Activated T-cell treated with anti-CD3 and anti-CD28 coated beads for 24 hours (primary cell): Measurements from ENCODE around the gene CALY.
"Not testable (repeated sequence)": the region's sequence is repeated elsewhere in the genome, so short reads cannot be mapped to it uniquely, and the experiment has no call there.

Source experiments
- DNase-seq: peaks from one replicate; pipeline ENCODE4 v3.0.0-alpha.2; 2020; ENCODE audit warnings: low read depth

The CALY gene

DNA sequence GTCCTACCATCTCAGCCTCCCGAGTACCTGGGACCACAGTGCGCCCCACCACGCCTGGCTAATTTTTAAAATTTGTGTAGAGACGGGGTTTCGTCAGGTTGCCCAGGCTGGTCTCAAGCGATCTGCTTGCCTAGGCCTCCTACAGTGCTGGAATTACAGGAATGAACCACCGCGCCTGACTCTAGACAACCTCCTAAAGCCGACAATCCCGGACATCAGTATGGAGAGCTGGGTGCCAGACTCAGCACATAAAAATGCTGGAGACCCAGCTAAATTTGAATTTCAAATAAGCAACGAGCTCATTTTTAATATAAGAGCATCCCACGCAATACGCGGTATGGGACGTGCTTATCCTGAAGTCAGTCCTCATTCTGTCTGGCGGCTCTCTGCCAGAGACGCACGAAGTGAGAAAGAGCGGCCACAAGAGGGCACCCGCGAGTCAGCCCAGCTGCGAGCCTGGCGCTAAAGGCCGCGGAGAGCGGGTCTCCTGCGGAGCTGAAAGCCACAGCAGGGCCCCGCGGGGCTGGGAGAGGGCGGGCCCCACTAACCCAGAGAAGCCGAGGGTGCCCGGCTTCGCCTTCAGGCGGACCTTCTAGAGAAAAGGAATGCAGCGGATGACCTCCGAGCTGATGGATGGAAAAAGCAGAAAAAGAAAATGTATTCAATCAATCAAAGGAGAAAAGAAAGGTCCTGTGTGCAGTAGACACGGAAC lies 7.0 kb downstream of the CALY start:
- DNase-seq, result peak; percentile 79

- no peak for DNase-seq
These were observed 8.0 kb downstream of the CALY start for GRCh38 chr10:133328358-133329343.

GRCh38 chr10:133327651-133328357 lies 8.9 kb downstream of the CALY start:
- no peak for DNase-seq

GRCh38 chr10:133326745-133327650 lies 9.7 kb downstream of the CALY start:
- no peak for DNase-seq

DNA sequence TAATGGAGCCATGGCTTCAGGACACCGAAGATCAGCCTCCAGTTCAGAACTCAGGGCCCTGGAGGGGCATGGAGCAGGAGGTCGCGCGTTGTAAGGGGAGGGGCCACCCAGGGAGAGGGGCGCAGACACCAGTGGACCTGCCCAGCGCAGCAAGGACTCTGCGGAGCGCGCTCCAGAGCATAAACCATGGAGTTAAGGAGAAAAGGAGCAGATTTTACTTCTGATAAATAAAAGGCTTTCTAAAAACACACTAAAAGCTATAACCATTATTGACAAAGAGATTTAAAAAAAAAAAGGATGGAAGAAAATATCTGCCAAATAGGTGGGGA lies 10.5 kb downstream of the CALY start:
- DNase-seq, result no peak

GRCh38 chr10:133325440-133326222 lies 11.1 kb downstream of the CALY start:
- no peak for DNase-seq

DNA sequence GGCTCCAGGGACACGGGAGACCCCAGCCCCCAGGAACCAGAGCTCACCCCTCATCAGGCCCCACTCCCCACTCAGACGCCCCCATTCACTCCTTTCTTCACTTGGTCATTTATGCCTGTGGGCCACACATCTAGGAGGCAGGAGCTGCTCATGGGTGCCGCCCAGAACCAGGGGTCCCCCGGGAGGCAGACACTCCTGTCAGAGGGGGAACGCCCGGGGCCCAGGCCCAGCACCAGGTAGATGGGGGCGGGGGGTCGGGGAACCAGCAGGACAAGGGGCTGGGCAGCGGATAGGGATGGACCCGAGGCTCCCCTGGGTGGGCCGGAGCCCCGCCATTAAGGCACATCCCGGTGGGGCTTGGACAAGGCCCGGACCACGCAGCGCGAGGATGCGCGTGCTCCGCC lies 11.8 kb downstream of the CALY start:
- DNase-seq, result no peak

DNA sequence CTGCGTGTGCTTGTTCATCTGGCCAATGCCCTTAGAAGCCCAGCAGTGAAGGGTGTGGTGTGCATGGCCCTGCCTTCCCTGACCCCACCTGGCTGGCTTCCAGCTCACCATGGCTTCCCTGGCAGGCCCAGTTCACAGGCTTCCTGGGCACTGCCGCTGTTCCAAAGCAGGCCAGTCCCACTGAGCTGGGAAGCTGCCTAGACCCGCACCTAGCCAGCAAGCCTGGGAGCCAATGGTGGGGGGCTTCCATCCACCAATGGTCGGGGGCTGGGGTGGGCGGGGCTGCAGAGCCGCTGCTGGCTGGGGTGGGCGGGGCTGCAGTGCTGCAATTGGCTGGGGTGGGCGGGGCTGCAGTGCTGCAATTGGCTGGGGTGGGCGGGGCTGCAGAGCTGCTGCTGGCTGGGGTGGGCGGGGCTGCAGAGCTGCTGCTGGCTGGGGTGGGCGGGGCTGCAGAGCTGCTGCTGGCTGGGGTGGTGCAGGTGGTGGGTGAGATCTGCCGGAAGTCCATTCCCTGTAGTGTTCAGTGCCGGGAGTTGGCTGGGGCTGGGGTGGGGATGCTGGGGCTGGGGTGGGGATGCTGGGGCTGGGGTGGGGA lies 12.4 kb downstream of the CALY start:
- peak; percentile 48 for DNase-seq

- not testable (repeated sequence) for DNase-seq
These were observed 14.5 kb downstream of the CALY start for GRCh38 chr10:133322064-133322709.

DNA sequence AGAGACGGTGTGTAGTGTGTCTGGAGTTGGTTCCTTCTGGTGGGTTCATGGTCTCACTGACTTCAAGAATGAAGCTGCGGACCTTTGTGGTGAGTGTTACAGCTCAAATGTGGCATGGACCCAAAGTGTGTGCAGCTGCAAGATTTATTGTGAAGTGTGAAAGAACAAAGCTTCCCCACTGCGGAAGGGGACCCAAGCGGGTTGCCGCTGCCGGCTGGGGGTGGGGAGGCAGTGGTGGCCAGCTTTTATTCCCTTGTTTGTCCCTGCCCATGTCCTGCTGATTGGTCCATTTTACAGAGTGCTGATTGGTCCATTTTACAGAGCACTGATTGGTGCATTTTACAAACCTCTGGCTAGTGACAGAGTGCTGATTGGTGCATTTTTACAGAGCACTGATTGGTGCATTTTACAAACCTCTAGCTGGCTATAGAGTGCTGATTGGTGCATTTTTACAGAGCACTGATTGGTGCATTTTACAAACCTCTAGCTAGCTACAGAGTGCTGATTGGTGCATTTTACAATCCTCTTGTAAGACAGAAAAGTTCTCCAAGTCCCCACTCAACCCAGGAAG lies 15.8 kb downstream of the CALY start:
- DNase-seq, result not testable (repeated sequence)

DNA sequence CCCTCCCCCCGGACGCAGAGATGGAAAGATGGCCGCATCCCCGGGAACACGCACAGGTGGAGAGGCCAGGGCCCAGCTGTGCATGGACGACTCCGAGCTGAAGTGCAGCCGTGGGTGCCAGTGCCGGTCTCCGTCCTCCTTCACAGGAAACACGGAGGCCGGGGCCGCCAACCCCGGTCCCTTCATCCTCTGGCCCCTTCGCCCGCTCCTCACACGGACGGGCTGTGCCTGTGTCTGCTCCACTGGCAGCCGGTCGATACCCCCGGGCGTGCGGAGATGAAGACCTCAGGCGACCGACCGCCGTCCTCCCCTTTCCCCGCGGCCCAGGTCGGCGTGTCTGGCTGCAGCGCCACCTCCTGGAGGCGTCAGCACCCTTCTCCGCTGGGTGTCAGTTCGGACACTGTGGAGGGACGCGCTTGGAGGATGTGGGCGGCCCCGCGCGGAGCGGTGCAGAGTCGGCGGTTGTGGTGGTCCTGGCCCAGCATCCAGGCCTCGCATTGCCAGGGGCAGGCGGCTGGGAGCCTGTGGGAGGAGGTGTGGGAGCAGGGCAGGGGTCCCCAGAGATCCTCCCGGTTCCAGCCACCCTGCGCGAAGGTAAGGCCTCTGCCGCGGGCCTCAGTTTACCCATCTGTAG lies 18.1 kb downstream of the CALY start:
- DNase-seq, result peak; percentile 49

- DNase-seq, result no peak
These were observed 20.0 kb downstream of the CALY start for GRCh38 chr10:133316732-133317131.

DNA sequence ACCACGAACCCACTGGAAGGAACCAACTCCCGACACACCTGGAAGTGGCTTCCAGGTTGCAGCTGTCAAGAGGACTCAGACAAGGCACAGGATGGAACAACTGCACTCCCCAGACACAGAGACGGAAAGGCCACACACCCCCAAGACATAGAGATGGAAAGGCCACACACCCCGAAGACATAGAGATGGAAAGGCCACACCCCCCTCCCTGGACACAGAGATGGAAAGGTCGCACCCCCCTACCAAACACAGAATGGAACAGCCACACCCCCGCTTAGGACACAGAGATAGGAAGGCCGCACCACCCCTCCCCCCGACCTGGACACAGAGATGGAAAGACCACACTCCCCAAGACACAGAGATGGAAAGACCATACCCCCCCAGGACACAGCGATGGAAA lies 20.4 kb downstream of the CALY start:
- no peak for DNase-seq

GRCh38 chr10:133315847-133316246 lies 20.8 kb downstream of the CALY start:
- DNase-seq, result no peak

DNA sequence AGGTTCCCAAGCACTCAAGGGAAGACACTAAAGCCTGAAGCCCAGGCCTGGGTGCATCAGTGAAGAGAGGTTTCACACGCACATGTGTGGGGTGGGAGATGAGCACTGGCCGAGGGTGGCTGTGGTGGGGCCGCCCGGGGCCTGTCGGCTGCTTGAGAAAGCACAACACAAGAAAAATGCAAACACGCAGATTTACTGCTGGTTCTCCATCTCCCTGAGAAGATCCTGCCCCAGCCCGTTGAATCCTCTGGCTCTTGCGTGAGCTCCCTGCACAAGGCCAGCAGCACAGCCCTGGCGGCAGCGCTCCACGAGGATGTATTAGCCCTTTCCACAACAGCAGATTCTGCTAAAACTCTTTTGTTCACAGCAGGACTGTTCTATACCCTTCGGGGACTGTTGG lies 21.8 kb downstream of the CALY start:
- no peak for DNase-seq

DNA sequence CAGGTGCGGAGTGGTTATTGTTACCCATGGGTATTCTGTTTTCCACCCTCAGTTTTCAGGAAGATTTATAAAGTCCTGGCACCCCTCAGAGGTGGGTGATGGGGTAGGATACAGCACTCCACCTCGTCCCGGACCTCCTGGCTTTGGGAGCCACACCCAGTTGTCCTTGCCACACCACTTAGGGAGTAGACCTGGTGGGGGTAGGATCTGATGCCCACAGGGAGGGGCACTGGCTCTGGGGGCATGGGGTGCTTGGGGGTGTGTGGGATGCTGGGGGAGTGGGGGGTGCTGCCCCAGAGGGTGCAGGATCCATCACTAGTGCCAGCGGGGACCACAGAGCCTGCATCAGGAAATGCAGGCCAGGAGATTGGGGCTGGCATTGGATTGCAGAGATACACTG lies 23.5 kb downstream of the CALY start:
- DNase-seq, result no peak

GRCh38 chr10:133312769-133313145 lies 23.9 kb downstream of the CALY start:
- no peak for DNase-seq

GRCh38 chr10:133312016-133312768 lies 24.5 kb downstream of the CALY start:
- no peak for DNase-seq
